Epithelial cell of esophagus (primary cell): Measurements from ENCODE around the gene TRAPPC2.
"Not testable (repeated sequence)": the region's sequence is repeated elsewhere in the genome, so short reads cannot be mapped to it uniquely, and the experiment has no call there.

Experiments
- DNase-seq: peaks from one replicate; pipeline ENCODE4 v3.0.0; 2010; ENCODE audit warnings: low read depth
- H3K4me3 ChIP-seq: 2 replicates; pipeline ENCODE4 v1.5.1; 2011; ENCODE audit warnings: mild to moderate bottlenecking, low read length, control low read depth
- CTCF ChIP-seq: IDR thresholded peaks from 2 replicates; pipeline ENCODE4 v1.5.1; 2011; ENCODE audit warnings: low read depth, mild to moderate bottlenecking, low read length, control low read depth, inconsistent platforms; ENCODE audit not compliant: insufficient read depth; ENCODE audit errors: missing control alignments

Gene TRAPPC2

GRCh38 chrX:13670197-13670596 is 64.2 kb downstream of the TRAPPC2 start:
- no peak for TF ChIP-seq CTCF
- DNase-seq = no peak
- H3K4me3 ChIP-seq = no peak overlapping the region

DNA sequence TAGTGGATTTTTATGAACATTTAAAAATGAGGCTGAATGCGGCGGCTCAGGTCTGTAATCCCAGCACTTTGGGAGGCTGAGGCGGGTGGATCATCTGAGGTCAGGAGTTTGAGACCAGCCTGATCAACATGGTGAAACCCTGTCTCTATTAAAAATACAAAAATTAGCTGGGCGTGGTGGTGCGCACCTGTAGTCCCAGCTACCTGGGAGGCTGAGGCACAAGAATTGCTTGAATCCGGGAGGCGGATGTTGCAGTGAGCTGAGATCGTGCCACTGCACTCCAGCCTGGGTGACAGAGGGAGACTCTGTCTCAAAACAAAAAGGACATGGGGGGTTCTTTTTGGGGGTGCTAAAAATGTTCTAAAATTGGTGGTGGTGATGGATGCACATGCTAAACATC is 64.7 kb downstream of the TRAPPC2 start:
- DNase-seq, H3K4me3 ChIP-seq: not testable (repeated sequence)

DNA sequence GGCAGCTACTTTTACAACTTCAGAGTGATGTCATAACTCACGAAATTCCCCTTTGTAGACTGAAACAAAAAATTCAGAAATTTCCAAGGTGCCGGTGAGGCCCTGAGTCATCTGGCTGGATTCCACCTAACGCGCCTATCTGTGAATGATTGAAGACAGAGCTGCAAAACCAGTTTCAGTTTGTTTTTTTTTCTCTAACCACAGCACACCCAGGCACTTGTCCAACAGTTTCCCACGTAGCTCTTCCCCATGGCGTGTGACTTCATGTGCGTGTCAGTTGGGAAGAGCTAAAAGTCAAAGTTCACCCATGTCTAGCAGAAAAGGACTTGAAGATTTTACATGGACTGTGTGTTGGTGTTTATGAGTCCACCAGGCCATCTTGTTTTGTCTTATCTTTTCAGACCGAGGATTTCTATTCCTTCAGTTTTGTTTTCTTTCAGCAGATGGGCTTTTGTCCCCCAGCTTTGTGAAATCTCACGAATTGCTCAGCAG is 65.1 kb downstream of the TRAPPC2 start:
- no peak overlapping the region for H3K4me3 ChIP-seq
- DNase-seq = peak; percentile 95
- no peak for TF ChIP-seq CTCF

DNA sequence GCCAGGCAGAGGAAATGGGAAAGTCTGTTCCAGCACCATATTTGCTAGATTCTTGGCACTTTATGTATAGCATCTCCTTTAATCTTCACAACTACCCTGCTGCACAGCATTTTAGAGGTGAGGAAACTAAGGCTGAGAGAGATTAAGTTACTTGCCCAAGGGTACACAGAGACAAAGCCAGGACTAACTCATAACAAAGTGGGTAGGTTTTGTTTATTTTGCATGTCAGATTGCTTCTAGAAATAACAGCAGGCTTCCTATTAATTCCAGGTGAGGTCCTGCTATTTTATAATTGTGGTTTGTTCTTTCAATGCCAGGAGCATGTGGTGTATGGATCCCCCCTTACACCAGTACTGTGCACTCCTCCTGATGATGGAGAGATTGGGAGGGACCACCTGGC is 66.5 kb downstream of the TRAPPC2 start:
- DNase-seq = peak; percentile 34
- no peak for TF ChIP-seq CTCF
- no peak overlapping the region for H3K4me3 ChIP-seq

GRCh38 chrX:13666836-13667235 is 67.6 kb downstream of the TRAPPC2 start:
- no peak for TF ChIP-seq CTCF

GRCh38 chrX:13664020-13664419 is 70.4 kb downstream of the TRAPPC2 start:
- peak; percentile 43 for DNase-seq
- TF ChIP-seq CTCF = no peak
- H3K4me3 ChIP-seq = no peak overlapping the region

More at GRCh38 chrX:13666836-13667235, 67.6 kb downstream of the TRAPPC2 start:
- no peak for DNase-seq
- H3K4me3 ChIP-seq = no peak overlapping the region

GRCh38 chrX:13662355-13662791 is 72.0 kb downstream of the TRAPPC2 start:
- no peak overlapping the region for H3K4me3 ChIP-seq
- no peak for TF ChIP-seq CTCF
- DNase-seq = no peak
